Liver (tissue), 9 donors: ENCODE data around the gene BMS1. TPM values are rescaled to one million over a fixed set of nuclear protein-coding genes. Genes with fewer than 3 reads are reported as not detected.
"Not testable (repeated sequence)": the region's sequence is repeated elsewhere in the genome, so short reads cannot be mapped to it uniquely, and the experiment has no call there.

Source experiments
- DNase-seq: peaks from one replicate; pipeline ENCODE4 v3.0.0-alpha.2; 2017; ENCODE audit warnings: low spot score
- H3K27ac ChIP-seq, 2 donors: one replicate each; pipeline ENCODE4 v1.7.0; 2013; ENCODE audit warnings: inconsistent platforms in 2 of 2, low read length in 2 of 2, control low read depth in 1 of 2, low read depth in 1 of 2, mild to moderate bottlenecking in 1 of 2
- H3K27me3 ChIP-seq, 4 donors: one replicate each; pipeline versions ENCODE4 v1.6.1 to v1.7.0; 2013; ENCODE audit warnings: low read length in 3 of 4, inconsistent platforms in 1 of 4, mild to moderate bottlenecking in 1 of 4, moderate library complexity in 1 of 4; ENCODE audit not compliant: control insufficient read depth in 4 of 4, insufficient read depth in 4 of 4
- H3K36me3 ChIP-seq, 4 donors: one replicate each; pipeline versions ENCODE4 v1.6.1 to v1.7.0; 2013; ENCODE audit warnings: low read length in 3 of 4, mild to moderate bottlenecking in 3 of 4, low read depth in 1 of 4, moderate library complexity in 1 of 4; ENCODE audit not compliant: control insufficient read depth in 4 of 4, insufficient read depth in 3 of 4
- H3K4me1 ChIP-seq, 4 donors: one replicate each; pipeline versions ENCODE4 v1.6.1 to v1.7.0; 2013; ENCODE audit warnings: low read length in 3 of 4, mild to moderate bottlenecking in 3 of 4, moderate library complexity in 1 of 4; ENCODE audit not compliant: control insufficient read depth in 4 of 4, insufficient read depth in 4 of 4
- H3K4me3 ChIP-seq, 3 donors: one replicate each; pipeline versions ENCODE4 v1.6.1 to v1.7.0; 2013; ENCODE audit warnings: low read length in 3 of 3, control low read depth in 1 of 3, low read depth in 1 of 3, mild to moderate bottlenecking in 1 of 3
- H3K9ac ChIP-seq, 2 donors: one replicate each; pipeline ENCODE4 v1.7.0; 2013; ENCODE audit warnings: low read length in 2 of 2, mild to moderate bottlenecking in 2 of 2, moderate library complexity in 2 of 2, control low read depth in 1 of 2, low read depth in 1 of 2
- H3K9me3 ChIP-seq, 4 donors: one replicate each; pipeline versions ENCODE4 v1.6.1 to v1.7.0; 2013; ENCODE audit warnings: low read length in 3 of 4; ENCODE audit not compliant: control insufficient read depth in 4 of 4
- FOXA2 ChIP-seq: IDR thresholded peaks from 2 replicates; pipeline ENCODE4 v1.6.1; 2016; ENCODE audit warnings: antibody characterized with exemption
- HNF4A ChIP-seq, 2 donors: conservative IDR thresholded peaks; 2 replicates each; pipeline ENCODE4 v1.6.1; 2016; ENCODE audit warnings: antibody characterized with exemption in 2 of 2, mild to moderate bottlenecking in 2 of 2
- HNF4G ChIP-seq: IDR thresholded peaks from 2 replicates; pipeline ENCODE4 v1.6.1; 2016; ENCODE audit warnings: antibody characterized with exemption
- JUND ChIP-seq, 2 donors: IDR thresholded peaks; 2 replicates each; pipeline ENCODE4 v1.6.1; 2016; ENCODE audit warnings: antibody characterized with exemption in 2 of 2
- NR2F2 ChIP-seq: IDR thresholded peaks from 2 replicates; pipeline ENCODE4 v1.6.1; 2016; ENCODE audit warnings: antibody characterized with exemption
- RAD21 ChIP-seq, 2 donors: IDR thresholded peaks; 2 replicates each; pipeline ENCODE4 v1.6.1; 2016; ENCODE audit warnings: antibody characterized with exemption in 2 of 2, mild to moderate bottlenecking in 2 of 2
- RXRA ChIP-seq, 2 donors: IDR thresholded peaks; 2 replicates each; pipeline ENCODE4 v1.6.1; 2017 to 2018; ENCODE audit warnings: antibody characterized with exemption in 2 of 2, mild to moderate bottlenecking in 1 of 2
- SP1 ChIP-seq: IDR thresholded peaks from 2 replicates; pipeline ENCODE4 v1.6.1; 2018; ENCODE audit warnings: antibody characterized with exemption, mild to moderate bottlenecking
- WGBS: extraction: QIAGEN DNeasy Blood & Tissue Kit; methylation state at CpG from one replicate; pipeline ENCODE4 v1.1.7; 2013; 5-methylcytosine and 5-hydroxymethylcytosine counted together
- polyA plus RNA-seq, 2 donors: library from polyadenylated mRNA; stranded (reverse) in 1 of 2; unstranded in 1 of 2; fragments of 200-250 nt in 1 of 2; fragments of >200 nt in 1 of 2; fragmentation: Nextera tagmentation in 1 of 2; extraction: Ambion mirVana in 1 of 2; gene quantifications; one replicate each; pipeline versions ENCODE4 v1.2.1 to v1.2.3, GENCODE V29; 2013 to 2015
- total RNA-seq, 2 donors: library from RNA; depleted of rRNA; stranded (reverse); fragments of >200 nt; gene quantifications; one replicate each; pipeline ENCODE4 v1.2.3, GENCODE V29; 2014
- TF ChIP-seq, protein P1 (sequence below): IDR thresholded peaks from 2 replicates; pipeline ENCODE4 v1.6.1; 2016; ENCODE audit warnings: antibody characterized with exemption
- TF ChIP-seq, protein P2 (sequence below): IDR thresholded peaks from 2 replicates; pipeline ENCODE4 v1.6.1; 2016; ENCODE audit warnings: antibody characterized with exemption, mild to moderate bottlenecking
- TF ChIP-seq, protein P3 (sequence below): IDR thresholded peaks from 2 replicates; pipeline ENCODE4 v1.6.1; 2016; ENCODE audit warnings: antibody characterized with exemption
- donor health status: healthy.
- donor health status: healthy.
- donor health status: healthy.
- donor health status: healthy.
- donor health status: healthy.

BMS1 gene
- total and polyA plus RNA-seq, 4 donors: 3.6 to 10.4 (median 5.2) TPM

DNA sequence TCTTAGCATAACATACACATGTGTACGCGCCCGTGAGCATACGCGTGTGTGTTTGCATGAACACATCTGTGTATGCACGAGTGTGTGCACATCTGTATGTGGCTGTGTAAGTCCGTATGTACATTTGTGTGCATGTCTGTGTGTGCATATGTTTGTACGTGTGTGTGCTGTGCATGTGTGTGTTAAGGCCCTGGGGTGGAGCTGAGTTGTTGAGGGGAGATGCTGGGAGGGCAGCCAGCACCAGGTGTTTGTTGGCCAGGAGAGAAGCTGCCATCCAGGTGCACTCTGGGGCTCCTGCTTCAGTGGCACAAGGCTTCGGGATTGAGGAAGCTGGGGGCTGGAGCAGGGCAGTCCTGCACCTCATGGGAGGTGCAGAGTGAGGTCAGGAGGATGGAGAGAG, 85.0 kb downstream of the BMS1 start:
- no peaks in the 10 kb centered on the region for H3K36me3 ChIP-seq
- H3K4me3 ChIP-seq: no peak overlapping the region
- no peak overlapping the region for H3K27ac ChIP-seq
- peaks cover 3 to 19% (median 5%) of the 10 kb centered on the region in 4 donors for H3K4me1 ChIP-seq
- no peak for TF ChIP-seq FOXA2
- no peak for TF ChIP-seq HNF4G
- TF ChIP-seq RAD21 (IDR thresholded peaks at IDR 0.05): no peak
- TF ChIP-seq, protein P1, sequence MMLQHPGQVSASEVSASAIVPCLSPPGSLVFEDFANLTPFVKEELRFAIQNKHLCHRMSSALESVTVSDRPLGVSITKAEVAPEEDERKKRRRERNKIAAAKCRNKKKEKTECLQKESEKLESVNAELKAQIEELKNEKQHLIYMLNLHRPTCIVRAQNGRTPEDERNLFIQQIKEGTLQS: no peak
- TF ChIP-seq JUND (IDR thresholded peaks at IDR 0.05): no peak
- H3K9me3 ChIP-seq: no peaks in the 10 kb centered on the region
- 96% methylated on average over 9 of the region's 9 CpGs for WGBS
- no peak overlapping the region for H3K9ac ChIP-seq
- H3K27me3 ChIP-seq: peaks cover 0 to 9% (median 0%) of the 10 kb centered on the region in 4 donors
- DNase-seq: peak; percentile 13

DNA sequence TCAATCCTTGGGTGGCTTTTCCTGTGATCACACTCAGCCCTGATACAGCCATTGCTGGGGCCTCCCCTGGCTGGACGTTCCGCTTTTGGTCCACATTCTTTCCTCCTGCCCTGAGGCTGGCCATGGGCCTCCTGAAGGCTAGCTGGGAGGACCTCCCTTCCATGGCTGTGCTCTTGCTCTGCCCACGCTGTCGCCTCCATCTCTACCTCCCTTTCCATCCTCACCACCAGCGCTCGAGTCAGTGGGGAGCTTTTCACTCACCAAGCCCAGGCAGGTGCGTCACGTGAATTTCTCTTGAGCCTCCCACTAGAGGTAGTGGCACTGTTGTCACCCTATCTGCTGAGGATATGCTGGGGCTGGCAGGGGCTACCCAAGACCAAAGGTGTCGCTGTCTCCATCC, 85.9 kb downstream of the BMS1 start:
- Histone ChIP-seq H3K9ac (no peak overlapping the region), H3K4me3 (no peak overlapping the region), H3K9me3 (no peaks in the 10 kb centered on the region), H3K27me3 (peaks cover 0 to 9% (median 0%) of the 10 kb centered on the region in 4 donors), H3K27ac (no peak overlapping the region), H3K36me3 (no peaks in the 10 kb centered on the region), H3K4me1 (peaks cover 3 to 19% (median 5%) of the 10 kb centered on the region in 4 donors)
- 92% methylated on average over 9 of the region's 9 CpGs for WGBS
- peak; percentile 13 for DNase-seq
- TF ChIP-seq NR2F2: no peak
- TF ChIP-seq, protein P2, sequence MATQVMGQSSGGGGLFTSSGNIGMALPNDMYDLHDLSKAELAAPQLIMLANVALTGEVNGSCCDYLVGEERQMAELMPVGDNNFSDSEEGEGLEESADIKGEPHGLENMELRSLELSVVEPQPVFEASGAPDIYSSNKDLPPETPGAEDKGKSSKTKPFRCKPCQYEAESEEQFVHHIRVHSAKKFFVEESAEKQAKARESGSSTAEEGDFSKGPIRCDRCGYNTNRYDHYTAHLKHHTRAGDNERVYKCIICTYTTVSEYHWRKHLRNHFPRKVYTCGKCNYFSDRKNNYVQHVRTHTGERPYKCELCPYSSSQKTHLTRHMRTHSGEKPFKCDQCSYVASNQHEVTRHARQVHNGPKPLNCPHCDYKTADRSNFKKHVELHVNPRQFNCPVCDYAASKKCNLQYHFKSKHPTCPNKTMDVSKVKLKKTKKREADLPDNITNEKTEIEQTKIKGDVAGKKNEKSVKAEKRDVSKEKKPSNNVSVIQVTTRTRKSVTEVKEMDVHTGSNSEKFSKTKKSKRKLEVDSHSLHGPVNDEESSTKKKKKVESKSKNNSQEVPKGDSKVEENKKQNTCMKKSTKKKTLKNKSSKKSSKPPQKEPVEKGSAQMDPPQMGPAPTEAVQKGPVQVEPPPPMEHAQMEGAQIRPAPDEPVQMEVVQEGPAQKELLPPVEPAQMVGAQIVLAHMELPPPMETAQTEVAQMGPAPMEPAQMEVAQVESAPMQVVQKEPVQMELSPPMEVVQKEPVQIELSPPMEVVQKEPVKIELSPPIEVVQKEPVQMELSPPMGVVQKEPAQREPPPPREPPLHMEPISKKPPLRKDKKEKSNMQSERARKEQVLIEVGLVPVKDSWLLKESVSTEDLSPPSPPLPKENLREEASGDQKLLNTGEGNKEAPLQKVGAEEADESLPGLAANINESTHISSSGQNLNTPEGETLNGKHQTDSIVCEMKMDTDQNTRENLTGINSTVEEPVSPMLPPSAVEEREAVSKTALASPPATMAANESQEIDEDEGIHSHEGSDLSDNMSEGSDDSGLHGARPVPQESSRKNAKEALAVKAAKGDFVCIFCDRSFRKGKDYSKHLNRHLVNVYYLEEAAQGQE: no peak
- TF ChIP-seq, protein P1: no peak
- TF ChIP-seq, protein P3, sequence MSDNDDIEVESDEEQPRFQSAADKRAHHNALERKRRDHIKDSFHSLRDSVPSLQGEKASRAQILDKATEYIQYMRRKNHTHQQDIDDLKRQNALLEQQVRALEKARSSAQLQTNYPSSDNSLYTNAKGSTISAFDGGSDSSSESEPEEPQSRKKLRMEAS: no peak
- TF ChIP-seq RAD21 (IDR thresholded peaks at IDR 0.05): no peak
- no peak for TF ChIP-seq RXRA (IDR thresholded peaks at IDR 0.05)

DNA sequence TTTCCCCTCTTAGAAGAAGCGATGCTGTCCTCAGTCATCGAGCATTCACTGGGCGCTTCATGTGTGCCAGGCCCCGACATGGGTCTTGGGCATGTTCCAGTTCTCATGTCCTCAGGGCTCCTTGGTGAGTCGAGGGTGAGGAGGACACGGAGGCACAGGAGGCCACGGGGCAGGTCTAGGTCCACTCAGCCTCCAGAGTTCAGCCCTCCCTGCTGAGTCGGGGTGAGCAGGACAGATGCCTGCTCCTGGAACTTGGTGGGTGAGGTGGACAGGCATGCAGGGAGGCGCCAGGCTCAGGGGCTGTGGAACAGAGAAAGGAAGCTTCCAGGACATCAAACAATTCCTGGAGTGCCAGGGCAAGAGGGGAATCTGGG, 87.4 kb downstream of the BMS1 start:
- 84% methylated on average over 9 of the region's 9 CpGs for WGBS
- H3K27ac ChIP-seq: no peak overlapping the region
- no peak overlapping the region for H3K9ac ChIP-seq
- H3K27me3 ChIP-seq: peaks cover 0 to 8% (median 0%) of the 10 kb centered on the region in 4 donors
- no peaks in the 10 kb centered on the region for H3K9me3 ChIP-seq
- TF ChIP-seq HNF4G (no peak), SP1 (no peak), HNF4A (conservative IDR thresholded peaks at IDR 0.05) (no peak)
- TF ChIP-seq, protein P3: no peak
- peak; percentile 17 for DNase-seq
- no peaks in the 10 kb centered on the region for H3K36me3 ChIP-seq
- no peak overlapping the region for H3K4me3 ChIP-seq
- H3K4me1 ChIP-seq: peaks cover 3 to 19% (median 5%) of the 10 kb centered on the region in 4 donors

GRCh38 chr10:42871138-42871641, 88.6 kb downstream of the BMS1 start:
- H3K4me3 ChIP-seq, H3K36me3 ChIP-seq, H3K27me3 ChIP-seq, H3K9ac ChIP-seq, H3K9me3 ChIP-seq, DNase-seq, H3K27ac ChIP-seq: not testable (repeated sequence)
- H3K4me1 ChIP-seq: peaks cover 2 to 15% (median 3%) of the 10 kb centered on the region in 4 donors
- 53% methylated on average over 13 of the region's 13 CpGs for WGBS
